Activated CD4-positive, CD25-positive, alpha-beta regulatory T cell treated with anti-CD3 and anti-CD28 coated beads, Interleukin-2, amount 50 U/mL, for 72 hours (primary cell): ENCODE measurements around the gene FYN.

Experiments
- DNase-seq: peaks from one replicate; pipeline ENCODE4 v3.0.0; 2021

FYN gene

DNA sequence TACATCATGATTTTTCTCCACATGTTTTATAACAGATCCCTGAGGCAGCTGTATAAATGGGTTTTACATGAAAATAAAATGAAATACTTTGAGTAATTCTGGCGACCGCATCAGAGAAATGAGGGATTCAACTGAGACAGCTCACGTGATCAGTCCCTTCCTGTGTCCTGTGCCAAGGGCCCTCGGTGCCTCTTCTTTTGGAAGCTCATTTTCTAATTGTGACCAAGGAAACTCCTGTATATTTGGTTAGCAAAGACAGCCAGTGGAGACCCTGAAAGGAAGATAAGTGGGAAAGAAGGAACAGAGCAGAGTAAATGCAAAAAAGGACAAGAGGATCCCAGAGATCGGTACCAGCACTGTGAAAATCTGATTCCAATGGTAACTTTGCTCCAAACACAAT lies 129.9 kb downstream of the FYN start:
- no peak for DNase-seq

DNA sequence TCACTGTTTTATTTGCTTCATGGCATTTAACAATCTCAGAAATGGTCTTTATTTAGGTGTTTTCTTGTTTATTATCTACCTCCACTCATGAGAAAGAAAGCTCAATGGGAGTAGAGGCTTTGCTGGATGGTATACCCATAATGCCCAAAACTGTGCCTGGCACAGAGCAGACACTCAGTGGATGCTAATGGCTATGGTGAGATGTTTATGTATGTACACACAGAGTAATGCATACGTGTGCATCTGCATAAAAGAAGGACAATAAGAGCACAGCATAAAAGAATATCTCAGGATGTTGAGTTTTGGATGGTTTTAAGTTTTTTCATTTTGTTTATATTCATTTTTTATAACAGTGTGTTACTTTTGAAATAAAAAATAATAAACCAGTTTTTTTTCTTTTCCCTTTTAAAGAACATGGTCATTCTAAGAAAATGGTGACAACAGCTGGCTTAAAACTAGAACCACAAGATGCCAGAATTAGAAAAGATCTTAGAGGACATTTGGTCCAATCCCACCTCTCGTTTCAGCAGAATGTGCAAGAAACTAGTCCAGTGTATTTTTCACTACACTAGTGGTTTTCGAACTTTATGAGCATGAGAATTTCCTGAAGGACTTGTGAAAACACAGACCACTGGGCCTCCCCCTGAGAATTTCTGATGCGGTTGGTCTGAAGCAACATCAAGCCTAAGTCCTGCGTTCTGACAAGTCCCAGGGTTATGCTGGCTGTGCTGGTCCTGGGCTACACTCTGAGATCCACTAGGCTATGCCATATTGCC lies 131.9 kb downstream of the FYN start:
- DNase-seq = no peak

DNA sequence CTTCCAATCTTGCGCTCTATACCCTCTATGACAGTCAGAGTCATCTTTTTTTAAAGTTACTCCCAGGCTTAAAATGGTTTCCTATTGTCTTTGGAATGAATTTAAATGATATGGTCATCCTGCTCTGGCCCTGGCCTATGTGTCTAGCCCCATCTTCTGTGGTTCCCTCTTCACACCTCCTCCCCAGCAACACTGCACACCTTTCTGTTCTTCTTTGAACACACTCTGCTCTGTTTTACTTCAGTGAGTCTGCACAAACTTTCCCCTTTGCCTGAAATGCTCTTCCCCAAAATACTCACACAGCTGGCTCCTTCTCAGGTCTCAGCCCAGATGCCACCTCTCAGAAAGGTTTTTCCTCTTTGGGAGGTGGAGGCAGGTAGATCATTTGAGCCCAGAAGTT lies 132.7 kb downstream of the FYN start:
- no peak for DNase-seq

DNA sequence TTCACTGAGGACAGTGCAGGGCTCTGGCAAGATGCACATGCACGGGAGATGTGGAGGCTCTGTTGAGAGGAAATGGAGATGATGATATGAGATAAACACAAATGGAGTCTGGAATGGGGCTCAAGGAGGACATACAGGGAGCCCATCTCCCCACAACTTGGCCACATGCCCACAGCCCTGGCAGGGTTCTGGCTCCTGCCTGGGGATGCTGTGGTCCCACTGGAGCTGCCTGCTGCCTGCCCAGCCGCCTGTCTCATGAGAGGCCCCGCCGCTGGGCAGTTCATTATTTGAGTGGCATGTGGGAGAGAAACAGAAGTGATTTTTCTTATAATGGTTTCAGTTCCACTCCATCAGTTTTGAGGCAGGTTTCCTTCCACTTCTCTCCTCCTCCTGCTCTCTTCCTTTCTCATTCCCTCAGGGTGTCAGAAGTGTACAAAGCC lies 134.0 kb downstream of the FYN start:
- DNase-seq = no peak

DNA sequence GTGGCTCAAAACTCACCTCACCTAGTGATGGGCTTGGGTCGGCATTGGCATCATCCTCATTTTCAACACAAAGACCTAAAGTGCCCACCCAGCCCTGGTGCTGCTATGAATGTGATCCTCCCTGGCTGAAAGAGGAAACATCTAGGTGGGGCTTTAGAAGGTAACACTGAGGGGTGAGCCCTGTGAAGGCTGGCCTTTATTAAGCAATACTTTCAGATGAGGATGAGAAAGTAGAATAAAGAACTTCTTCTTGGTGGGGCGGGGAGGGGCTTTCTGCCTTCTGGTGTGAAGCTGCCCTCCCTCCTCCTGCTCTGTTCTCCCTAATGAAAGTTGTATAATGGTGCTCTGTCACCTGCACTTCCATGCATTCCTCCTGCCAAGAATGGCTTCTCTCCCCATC lies 134.6 kb downstream of the FYN start:
- no peak for DNase-seq

DNA sequence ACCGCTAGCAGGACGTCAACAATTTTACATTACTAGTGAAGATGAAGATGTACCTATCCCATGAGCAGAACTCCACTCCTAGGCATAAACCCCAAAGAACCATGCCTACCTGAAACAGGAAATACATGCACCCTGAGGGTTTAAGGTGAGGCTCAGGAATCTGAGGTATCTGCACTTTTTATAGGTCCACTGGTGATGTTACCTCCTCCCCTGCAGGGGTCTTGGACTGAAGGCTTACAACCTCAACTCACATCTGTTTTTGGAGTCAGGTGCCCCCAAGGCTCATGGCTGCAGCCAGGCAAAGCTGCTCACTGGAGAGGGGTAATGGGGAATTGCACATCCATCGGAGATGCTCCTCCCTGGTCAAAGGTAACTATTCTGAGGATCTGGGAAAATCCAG lies 135.1 kb downstream of the FYN start:
- no peak for DNase-seq

DNA sequence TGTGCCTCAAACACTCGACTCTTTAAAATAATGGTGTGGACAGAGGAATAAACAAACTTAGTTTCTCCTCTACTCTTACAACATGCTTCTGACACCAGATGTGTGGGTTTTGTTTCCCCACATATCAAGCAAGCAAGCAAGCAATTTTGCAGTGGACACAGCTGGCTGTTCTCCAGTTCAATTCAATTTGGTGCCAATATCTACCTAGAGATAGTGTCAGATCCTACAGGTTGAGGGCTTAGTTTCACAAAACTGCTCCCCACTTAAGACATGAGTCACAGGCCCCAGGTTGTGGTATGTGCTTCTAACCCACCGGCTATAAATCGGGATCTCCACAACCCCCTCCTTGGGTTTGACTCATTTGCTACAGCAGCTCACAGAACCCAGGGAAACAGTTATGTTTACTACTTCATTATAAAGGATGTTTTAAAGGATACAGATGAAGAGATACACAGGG lies 136.2 kb downstream of the FYN start:
- DNase-seq = no peak

DNA sequence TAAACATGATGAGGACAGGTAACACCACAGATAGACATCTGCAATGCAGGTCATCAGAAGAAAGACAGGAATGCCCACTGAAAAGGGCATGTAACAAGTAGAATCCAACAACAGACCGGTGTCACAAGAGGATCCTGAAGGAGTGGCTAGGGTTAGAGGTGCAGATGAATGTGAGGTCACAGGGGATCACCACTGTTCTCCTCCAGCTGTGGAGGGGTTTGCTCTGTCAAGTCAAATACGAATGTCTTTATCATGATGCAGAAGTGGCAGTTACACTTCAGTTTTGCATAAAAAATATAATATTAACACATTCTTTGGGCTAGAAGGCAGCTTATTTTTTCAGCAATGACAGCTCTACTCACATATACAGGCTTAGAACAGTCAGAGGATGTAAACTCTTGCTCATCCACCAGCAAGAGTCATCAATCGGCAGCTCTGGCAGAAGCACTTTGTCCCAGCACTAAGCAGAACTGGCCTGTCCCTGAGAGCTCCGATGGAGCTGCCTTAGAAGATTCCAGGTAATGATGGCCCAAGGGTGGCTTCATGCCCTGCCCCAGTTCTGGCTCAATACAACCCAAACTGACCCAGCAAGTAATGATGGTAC lies 137.1 kb downstream of the FYN start:
- DNase-seq = no peak

DNA sequence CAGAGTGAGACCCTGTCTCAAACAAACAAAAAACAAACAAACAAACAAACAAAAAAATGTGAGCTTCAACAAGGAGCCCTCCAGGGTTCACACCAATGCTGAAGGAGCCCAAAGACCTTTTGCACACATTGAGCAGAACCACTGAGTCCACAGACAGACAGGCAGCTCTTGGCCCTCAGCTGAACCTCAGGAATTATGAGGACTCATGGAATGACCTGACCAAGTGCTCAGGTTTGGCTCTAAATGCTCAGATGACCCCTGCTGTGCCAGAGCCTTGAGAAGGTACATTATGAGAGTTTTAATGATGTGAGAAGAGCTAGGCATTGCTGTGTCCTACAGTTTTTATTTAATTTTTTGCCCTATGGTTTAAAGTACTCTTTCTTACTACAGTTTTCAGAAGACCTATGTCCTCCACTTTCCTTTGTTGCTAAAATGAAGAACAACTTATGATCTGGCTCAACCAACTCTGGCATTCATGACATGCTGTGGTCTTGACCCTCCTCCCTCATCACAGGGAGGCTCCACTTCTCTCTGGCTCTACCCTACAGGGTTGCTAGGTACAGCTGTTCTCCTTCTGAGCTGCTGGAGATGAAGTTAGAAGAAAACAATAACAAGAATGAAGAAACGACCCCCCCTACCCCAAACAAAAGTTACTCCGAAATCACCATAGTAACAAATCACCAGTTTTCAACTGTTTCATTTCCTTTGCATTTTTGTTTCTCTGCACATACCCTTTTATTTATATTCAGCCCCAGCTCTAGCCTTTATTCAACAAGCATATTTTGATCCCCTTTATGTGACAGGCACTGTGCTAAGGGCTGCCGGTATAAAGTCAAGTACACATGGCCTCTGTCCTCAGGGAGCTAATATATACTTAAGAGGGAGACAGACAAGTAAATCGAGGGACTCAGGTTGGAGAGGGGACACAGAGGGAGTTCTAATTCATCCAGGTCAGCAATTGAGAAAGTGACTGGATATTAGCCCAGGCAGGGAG lies 138.9 kb downstream of the FYN start:
- no peak for DNase-seq

DNA sequence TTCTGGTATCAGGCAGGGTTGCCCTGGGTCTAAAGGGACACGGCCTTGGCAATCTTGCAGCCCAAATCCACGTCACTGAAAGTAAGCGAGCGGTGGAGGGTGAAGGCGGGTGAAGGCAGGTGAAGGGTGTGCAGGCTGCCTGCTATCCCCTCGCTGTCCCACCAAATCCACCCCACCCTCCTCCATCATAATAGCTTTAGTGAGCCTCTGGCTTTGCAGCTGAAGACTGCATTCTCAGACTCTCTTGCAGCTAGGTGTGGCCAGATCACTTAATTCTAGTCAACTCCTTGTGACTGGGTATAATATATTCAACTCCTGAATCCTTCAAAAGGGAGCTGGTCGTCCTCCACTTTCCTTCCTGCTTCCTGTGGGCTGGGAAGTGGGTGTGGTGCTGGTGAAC lies 140.9 kb downstream of the FYN start:
- no peak for DNase-seq

DNA sequence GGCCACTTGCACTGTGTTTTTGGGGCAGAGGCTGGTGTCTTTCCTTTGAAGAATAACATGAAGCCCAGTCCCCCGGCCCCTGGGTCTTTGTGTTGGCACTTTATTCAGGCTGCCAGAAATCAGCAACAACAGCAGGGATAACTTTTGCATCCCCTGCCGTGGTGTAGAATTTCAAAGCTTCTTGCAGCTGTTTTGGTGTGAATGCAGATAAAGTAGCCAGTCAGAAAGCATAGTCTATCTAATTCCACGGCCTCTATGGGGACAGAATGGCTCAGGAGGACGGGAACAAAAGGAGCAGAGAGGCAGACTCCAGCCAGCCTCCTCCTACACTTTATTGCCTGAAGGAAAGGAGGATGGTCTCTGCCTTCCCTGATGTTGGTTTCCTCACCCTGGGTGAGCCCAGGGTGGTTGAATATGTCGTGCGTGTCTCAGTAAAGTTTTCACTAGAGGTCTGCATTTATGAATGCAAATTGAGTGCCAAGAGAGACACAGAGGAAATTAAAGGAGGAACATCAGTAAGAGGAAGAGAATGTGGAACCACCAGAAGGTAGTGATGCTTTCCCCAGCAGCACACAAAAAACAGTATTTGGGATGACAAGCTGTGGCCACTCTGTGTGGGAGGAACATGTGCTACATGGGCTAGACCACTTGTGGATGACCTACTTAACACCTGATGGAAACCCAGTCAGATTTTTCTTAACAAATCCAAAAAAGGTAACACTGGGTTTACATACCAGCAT lies 141.6 kb downstream of the FYN start:
- DNase-seq = no peak

DNA sequence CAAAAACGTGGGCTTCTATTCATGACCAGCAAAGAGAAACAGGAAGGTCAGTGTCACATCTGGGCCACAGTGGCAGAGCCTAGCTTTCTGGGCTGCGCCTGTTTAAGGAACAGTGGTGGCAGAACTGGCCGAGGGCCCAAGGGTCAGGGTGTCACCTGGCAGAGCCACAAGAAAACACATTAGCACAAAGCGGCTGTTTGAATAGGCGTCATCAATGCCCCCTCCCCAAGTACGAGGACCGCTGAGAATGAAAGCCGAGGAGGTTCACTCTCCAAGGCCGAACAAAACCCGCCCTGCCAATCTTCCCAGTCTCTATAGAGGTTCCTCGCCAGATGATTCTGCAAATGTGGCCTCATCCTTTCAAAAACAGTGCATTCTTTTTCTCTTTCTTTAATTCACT lies 142.4 kb downstream of the FYN start:
- DNase-seq = no peak

DNA sequence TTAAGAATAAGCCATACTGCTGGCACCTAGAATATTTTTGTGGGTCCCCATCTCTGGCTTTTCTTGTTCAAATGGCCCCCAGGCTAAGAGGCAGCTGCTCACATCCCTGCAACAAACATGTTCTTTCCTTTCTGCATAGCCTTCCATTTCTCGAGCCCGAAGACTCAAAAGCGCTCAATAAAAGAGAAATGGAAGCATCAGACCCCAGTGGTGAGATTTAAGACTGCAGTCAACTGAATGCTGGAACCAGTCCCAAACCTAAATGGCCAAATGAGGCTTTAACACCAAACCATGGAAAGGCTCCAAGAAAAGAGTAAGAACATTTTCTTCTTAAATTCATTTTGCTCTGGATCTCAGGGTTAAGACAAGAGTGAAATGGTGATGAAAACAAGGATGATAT lies 145.4 kb downstream of the FYN start:
- no peak for DNase-seq

DNA sequence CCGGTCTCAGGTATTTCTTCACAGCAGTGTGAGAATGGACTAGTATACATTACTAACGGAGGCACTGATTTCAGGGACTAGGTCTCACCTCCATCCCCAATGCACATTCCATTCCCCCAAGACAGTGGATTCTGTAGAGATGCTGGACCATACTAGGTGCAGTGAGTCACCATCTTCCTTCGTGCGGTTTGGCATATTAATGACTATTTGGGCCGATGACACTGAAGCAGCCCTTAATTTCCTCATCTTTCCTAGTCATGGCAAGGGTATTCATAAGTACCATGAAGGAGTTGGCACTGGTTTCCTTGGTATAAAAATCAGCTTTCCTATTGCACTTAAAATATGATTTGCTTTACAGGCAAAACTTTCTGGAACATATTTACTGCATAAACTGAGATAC lies 146.2 kb downstream of the FYN start:
- no peak for DNase-seq

DNA sequence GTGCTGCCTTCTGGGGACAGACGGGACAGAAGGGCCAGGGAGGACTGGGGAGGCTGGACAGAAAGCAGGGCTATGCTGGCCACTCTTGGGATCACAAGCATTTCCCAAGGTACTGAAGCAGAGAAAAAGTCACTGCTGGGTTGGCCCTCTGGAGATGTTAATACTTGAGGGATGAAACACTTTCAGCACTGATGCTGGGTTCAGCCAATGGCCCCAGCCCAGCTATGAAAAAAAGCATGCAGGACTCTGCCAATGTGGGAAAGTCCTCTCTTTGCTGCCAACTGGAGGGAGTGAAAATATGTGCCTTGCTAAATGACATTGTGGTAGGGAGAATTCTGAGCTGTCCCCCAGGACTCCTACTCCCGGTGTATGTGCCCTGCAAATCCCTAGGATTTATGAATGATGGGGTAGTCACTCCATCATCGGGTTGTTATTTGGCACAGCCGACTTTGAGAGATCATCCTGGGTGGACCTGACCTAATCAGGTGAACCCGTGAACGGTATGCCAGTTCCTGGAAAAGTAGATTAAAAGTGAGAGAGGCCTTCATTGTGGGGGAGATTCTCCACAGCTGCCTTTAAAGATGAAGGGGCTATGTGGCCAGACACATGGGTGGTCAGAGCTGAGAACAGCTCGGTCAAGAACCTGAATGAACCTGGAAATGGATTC lies 147.7 kb downstream of the FYN start:
- DNase-seq = no peak

DNA sequence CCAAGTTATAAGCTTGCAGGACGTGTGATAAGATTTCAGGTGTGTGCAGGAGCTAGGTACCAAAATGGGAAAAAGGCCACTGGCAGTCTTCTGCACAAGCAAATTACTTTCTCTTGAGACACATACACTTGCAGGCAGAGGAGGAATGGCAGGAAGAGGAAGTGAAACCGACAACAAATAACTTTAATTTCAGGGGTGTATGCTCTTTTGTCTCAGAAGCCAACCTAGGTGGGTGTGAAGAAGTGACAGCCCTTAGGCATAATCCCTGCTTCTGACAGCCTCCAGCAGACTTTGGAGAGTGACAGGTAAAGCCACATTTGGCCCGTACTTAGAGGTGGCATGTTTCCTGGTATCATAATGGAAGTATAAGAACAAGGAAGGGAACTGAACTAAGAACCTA lies 148.7 kb downstream of the FYN start:
- no peak for DNase-seq

DNA sequence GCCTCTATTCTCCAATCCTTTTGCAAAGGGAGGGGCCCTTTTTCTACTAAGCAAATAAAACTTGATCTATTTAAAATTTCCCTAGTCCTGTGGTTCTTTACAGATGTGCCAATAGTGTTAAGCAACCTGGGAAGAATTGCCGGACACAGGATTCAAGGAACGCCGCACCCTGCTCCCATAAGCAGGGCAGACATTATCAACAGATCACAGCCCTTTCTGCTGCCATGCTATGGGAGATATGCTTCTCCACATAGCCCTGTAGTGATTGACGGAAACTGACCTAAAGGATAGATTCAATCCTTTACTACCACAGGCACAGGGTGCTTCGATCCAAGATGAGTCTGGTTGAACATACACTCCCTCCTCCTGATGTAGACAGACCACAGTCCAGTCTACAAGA lies 149.2 kb downstream of the FYN start:
- no peak for DNase-seq

DNA sequence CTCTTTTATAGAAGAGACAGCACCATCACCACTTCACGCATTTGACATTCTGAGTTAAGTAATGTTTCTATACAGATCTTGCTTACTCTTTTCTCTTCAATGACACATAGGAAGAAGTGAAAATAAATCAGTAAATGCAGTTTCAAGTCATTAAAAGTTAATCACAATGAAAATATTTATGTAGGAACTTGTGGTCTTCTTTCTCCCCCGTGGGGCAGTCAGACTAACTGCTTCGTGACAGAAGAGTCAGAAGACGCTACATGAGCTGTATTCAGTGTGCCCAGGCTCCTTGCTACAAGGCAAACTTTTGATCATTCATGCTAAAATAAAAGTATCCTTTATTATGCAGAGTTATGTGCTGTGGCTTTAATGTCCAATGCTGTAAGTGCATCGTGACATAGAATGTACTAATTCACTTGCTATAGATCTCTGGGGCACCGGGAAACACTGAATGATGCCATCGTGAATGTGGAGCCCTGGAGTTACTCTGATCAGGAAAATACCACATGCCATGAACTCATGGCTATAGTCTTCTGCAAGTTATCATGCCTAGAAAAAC lies 149.8 kb downstream of the FYN start:
- DNase-seq = no peak

DNA sequence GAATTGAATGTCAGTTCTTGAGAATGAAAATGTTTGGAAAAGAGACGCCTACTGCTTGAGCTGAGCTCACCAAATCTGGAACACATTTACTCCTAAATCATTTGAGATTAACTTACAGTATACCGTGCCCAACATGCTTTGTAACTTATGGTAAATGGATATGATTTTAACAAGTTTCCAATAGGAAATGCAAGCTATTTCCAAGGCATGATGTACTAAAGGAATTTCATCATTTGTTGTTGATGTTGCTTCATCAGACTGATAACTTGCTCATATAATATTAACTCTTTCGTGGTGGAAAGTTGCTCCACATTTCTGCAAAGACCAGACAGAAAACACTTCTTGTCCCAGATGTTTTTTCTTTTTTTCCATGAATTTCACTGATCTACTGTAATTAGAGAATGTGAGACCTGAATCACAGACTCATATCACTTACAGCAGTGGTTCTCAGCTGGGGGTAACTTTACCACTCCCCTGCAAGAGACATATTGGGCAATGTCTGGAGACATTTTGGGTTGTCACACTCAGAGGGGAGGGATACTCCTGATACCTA lies 151.0 kb downstream of the FYN start:
- DNase-seq = no peak

DNA sequence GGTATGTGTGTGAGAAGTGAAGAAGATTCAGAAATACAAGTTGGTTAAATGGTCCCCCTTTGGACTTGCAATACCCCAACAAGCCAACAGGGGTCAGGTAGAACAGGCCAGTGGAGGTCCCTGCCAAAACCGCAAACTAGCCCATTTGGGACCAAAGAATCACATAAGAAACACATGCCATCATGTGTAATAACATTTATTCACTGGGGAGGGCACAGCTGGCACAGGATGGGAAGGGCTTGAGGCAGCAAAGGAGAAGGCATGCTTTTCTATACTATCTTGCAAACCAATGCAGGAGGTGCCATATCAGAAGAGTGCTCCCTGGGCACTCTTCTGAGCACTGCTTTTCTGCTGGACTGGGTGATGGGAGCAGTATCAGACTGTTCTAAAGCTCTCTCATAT lies 151.5 kb downstream of the FYN start:
- peak; percentile 48 for DNase-seq

DNA sequence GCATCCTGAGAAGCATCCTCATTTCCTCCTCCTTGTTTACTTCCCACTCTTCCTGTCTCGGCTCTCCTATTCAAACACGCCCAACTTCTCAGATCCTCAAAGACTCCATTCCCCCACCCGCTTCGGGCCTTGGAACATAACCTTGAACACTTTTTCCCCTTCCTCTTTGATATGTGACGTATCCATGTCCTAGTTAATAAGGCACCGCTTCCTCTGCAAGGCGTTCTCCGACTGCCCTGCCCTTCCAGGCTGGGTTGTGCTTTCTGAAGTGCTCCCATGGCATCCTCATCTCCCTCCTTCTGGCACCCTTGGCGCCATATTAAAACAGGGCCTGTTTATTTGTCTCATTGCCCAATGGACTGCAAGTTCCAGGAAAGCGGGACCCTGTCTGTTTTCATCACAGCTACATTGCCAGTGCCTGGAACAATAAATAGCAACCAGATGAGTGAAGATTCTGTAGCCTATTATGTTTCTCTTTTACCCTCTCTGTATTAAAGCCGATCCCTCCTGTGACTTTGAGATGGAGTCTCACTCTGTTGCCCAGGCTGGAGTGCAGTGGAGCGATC lies 152.2 kb downstream of the FYN start:
- no peak for DNase-seq
